GM19238 (cell line): ENCODE data around the gene FMR1.

Source experiments
- DNase-seq: peaks from one replicate; pipeline ENCODE4 v3.0.0; 2011; ENCODE audit warnings: low spot score; ENCODE audit not compliant: insufficient read length

FMR1 gene

GRCh38 chrX:147916375-147916968 lies 4.8 kb downstream of the FMR1 start:
- DNase-seq = no peak

- no peak for DNase-seq
Measured at GRCh38 chrX:147917700-147918695, 6.3 kb downstream of the FMR1 start.

- no peak for DNase-seq
Measured at GRCh38 chrX:147920161-147920666, 8.5 kb downstream of the FMR1 start.

- no peak for DNase-seq
Measured at GRCh38 chrX:147923605-147924004, 11.9 kb downstream of the FMR1 start.

- no peak for DNase-seq
Measured at GRCh38 chrX:147927256-147927655, 15.5 kb downstream of the FMR1 start.

- DNase-seq = no peak
Measured at GRCh38 chrX:147933815-147934214, 22.1 kb downstream of the FMR1 start.

GRCh38 chrX:147935156-147935758 lies 23.5 kb downstream of the FMR1 start:
- no peak for DNase-seq

GRCh38 chrX:147945286-147945685 lies 33.6 kb downstream of the FMR1 start:
- no peak for DNase-seq

GRCh38 chrX:147948531-147948930 lies 36.8 kb downstream of the FMR1 start:
- no peak for DNase-seq

- no peak for DNase-seq
Measured at GRCh38 chrX:147950352-147950751, 38.6 kb downstream of the FMR1 start.

- DNase-seq = no peak
Measured at GRCh38 chrX:147953976-147954375, 42.3 kb downstream of the FMR1 start.

GRCh38 chrX:147957291-147957690 lies 45.6 kb downstream of the FMR1 start:
- DNase-seq = no peak

GRCh38 chrX:147958291-147958690 lies 46.6 kb downstream of the FMR1 start:
- DNase-seq = no peak

- DNase-seq = no peak
Measured at GRCh38 chrX:147960722-147961121, 49.0 kb downstream of the FMR1 start.

- DNase-seq = no peak
Measured at GRCh38 chrX:147962476-147962875, 50.8 kb downstream of the FMR1 start.

- DNase-seq = no peak
Measured at GRCh38 chrX:147978931-147979330, 67.2 kb downstream of the FMR1 start.

GRCh38 chrX:147981038-147981752 lies 69.5 kb downstream of the FMR1 start, which contains the start of gene FMR1NB:
Gene FMR1NB, plus strand, starts transcription at chrX:147981337. Its CDS starts 66 bp downstream, at chrX:147981403.
- DNase-seq = no peak
